WI38 (cell line): ENCODE data around the gene CIITA.

Experiments
- H3K4me3 ChIP-seq: 2 replicates; pipeline ENCODE4 v1.5.1; 2011; ENCODE audit warnings: low read depth, mild to moderate bottlenecking, control low read depth, low read length
- TF ChIP-seq, protein P1 (sequence below): IDR thresholded peaks from 2 replicates; pipeline ENCODE4 v1.5.1; 2012; ENCODE audit warnings: low read depth, mild to moderate bottlenecking, control low read depth, low read length

CIITA gene

DNA sequence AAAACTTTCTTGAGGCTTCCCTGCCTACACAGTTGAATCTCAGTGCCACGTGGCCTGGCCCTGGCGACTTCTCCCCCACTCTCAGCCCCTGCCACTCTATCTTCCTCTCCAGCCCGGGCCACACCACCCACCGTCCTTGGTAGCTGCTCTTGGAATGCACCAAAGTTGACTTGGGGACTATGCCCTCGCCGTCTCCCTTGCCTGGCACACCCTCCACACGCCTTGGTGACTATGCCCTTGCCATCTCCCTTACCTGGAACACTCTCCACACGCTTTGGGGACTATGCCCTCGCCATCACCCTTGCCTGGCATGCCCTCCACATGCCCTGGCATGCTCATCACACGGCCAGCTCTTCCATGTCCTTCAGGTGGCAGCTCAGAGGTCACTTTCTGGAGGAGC is 42.9 kb upstream of the CIITA start:
- TF ChIP-seq, protein P1, sequence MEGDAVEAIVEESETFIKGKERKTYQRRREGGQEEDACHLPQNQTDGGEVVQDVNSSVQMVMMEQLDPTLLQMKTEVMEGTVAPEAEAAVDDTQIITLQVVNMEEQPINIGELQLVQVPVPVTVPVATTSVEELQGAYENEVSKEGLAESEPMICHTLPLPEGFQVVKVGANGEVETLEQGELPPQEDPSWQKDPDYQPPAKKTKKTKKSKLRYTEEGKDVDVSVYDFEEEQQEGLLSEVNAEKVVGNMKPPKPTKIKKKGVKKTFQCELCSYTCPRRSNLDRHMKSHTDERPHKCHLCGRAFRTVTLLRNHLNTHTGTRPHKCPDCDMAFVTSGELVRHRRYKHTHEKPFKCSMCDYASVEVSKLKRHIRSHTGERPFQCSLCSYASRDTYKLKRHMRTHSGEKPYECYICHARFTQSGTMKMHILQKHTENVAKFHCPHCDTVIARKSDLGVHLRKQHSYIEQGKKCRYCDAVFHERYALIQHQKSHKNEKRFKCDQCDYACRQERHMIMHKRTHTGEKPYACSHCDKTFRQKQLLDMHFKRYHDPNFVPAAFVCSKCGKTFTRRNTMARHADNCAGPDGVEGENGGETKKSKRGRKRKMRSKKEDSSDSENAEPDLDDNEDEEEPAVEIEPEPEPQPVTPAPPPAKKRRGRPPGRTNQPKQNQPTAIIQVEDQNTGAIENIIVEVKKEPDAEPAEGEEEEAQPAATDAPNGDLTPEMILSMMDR, result no peak
- no peak overlapping the region for H3K4me3 ChIP-seq

DNA sequence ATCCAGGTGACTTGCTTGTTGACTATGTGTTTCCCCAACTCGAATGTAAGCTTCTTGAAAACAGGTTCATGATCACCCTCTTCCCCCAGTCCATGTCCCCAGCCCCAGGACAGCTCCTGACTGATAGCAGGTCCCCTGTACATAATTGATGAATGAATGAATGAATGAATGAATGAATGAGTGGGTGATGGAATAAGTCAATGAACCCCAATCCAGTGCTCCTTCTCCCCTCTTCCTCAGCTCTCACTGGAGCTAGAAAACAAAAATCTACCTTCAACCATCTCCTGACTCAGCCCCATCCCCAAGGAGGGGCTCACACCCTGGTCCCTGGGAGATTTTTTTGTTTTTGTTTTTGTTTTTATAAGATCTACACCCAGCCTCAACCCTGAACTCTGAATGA is 42.2 kb upstream of the CIITA start:
- TF ChIP-seq, protein P1, result no peak
- H3K4me3 ChIP-seq, result no peak overlapping the region

DNA sequence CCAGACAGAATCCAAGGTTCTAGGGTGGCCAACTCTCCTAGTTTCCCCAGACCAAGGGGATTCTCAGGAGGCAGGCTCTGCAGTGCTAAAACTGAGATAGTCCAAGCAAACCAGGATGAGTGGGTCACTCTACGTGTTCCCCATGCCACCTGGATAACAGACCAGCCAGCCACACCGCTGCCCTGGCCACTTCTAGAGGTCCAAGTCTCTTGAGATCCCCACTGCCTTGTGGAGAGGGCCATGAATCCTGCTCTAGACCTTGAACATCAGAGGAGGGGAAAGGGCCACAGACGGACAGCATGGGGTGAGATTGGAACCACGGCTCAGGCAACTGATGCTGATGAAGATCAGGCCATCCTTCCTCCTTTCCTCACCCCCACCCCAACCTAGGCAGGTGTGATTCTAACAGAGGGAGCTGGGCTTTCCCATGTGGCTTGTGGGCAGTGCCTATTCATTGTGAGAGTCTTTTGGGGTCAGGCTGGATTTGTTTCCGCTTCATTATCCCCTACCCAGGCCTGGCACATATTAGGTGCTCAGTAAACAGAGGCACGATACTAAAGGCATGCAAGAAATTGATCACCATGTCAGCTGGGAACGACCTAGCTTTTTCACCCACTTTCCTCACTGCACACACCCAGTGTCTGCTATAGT is 41.6 kb upstream of the CIITA start:
- TF ChIP-seq, protein P1, result no peak
- H3K4me3 ChIP-seq, result no peak overlapping the region

DNA sequence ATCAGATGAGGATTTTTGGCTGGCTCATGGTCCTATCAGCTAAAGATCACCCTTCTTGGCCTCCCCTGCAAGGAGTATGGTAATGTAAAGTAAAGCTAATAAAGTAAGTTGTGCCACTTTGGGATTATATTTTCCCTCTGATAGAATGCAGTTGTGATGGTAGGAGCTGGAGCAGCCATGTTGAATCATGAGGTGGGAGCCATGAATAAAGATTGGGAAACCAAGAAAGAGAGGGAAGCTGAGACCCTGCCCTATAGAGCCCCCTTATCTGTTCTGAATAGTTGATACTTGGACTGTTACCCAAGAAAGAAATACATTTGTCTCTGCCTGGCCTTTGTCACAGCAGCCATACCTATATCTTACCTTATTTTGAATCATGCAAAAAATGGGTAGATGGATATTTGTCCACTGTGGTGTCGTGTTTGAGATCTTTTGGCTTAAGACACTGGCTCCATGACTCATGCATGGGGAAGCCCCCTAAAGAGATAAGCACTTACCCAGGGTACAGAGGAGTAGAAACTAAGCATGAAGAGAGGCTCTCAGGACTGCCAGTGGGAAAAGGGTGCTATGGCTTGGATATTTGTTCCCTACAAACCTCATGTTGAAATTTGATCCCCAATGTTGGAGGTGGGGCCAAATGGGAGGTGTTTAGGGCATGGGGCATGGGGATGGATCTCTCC is 40.7 kb upstream of the CIITA start:
- TF ChIP-seq, protein P1, result no peak
- H3K4me3 ChIP-seq, result no peak overlapping the region

DNA sequence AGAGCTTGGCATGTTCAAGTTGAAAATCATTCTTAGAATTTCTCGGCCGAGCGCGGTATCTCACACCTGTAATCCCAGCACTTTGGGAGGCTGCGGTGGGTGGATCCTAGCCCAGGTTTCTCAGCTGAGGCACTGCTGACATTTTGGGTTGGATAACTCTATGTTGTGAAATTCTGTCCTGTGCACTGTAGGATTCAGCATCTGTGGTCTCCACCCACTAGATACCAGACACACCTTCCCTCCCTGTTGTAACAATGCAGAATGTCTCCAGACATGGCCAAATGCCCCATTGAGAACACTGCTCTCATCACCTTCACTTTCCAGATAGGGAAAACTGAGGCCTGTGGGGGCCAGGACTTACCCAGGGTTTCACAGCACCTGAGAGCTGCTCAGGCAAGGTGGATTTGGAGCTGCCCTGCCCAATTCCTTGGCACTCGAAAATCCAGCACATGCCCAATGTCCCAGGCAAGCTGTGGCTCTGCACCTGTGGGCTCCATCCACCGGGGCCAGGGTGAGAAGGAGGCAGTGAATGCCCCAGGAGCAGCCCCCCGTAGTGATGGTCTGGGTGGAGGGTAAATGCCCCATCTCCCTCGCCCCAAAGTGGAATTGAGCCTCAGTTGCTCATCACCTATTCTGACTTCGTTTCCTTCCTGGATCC is 38.3 kb upstream of the CIITA start:
- TF ChIP-seq, protein P1, result no peak
- H3K4me3 ChIP-seq, result no peak overlapping the region

DNA sequence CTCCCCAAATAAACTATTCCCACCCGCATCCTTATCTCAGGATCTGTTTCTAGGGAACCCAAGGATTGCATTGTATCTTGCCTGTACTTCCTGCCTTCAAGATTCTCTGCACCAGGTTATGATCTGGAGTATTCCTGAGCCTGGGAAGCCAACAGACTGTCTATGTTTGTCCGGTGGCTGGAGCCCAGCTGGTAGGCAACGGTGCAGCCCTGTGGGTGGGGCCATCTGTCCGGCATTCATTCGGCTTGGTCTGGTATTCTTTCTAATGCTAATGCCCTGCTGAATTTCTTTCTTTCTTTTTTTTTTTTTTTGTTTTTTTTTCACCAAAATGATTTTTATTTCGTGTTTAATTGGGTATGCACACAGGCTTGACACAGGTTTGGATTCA is 37.7 kb upstream of the CIITA start:
- TF ChIP-seq, protein P1, result no peak
- H3K4me3 ChIP-seq, result no peak overlapping the region

DNA sequence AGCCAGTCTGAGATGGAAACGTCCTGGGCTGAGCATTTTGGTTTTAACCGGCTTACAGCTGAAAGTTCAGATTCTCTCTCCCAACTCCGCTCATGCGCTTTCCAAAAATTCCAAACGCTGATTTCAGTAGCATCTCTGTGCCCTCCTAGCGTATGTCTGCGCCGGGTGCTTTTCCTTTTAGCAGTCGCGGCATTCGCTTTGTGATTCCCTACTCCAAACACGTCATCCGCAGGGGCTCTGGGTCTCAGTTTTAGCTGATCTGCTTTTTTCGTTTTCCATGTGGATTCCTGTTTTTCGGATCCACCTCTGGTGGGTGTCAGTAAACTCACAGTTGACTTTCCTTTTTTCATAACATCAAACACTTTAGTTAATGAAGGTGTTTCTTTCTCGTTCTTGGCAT is 36.3 kb upstream of the CIITA start:
- TF ChIP-seq, protein P1, result no peak
- H3K4me3 ChIP-seq, result no peak overlapping the region
